ENCODE measurements around the gene SCNN1A. TPM values are rescaled to one million over a fixed set of nuclear protein-coding genes. Genes with fewer than 3 reads are reported as not detected.

Gene SCNN1A
- total RNA-seq, 1 donor from 2014 or later = 1.2 TPM

DNA sequence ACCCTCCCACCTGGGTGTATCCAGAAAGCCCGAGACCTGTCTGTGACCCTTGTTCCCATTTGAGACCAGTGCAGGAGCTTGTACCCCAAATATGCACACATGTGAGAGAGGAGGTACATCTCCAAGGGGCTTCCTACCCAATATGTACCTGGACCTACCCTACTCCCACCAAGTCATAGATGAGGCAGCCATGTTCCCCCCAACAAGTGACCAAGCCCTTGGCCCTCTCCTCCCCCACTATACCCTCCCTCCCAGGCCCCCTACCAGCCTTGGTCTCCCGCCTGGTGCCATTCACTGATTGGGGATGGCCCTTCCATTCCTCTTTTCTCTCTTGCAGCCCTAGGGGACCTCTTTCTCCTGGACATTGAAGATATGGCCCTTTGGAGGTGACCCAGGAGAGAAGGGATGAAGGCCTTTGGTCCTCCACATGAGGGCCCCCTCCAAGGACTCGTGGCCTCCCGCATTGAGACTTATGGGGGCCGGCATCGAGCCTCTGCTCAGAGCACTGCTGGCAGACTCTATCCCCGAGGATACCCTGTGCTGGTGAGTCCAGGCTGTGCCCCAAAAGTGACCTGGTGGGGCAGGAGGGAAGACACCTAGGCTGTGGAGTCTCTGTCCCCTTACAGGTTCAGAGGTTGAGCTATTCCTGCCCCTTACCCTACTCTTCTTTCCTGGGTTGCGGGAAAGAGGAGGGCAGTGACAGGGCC lies 63.4 kb downstream of the SCNN1A start:
- no peak overlapping the region for H3K9ac ChIP-seq
- no peak for DNase-seq (ENCODE audit: low spot score)
- H3K4me3 Mint-ChIP-seq = peak overlapping the region; percentile 27

DNA sequence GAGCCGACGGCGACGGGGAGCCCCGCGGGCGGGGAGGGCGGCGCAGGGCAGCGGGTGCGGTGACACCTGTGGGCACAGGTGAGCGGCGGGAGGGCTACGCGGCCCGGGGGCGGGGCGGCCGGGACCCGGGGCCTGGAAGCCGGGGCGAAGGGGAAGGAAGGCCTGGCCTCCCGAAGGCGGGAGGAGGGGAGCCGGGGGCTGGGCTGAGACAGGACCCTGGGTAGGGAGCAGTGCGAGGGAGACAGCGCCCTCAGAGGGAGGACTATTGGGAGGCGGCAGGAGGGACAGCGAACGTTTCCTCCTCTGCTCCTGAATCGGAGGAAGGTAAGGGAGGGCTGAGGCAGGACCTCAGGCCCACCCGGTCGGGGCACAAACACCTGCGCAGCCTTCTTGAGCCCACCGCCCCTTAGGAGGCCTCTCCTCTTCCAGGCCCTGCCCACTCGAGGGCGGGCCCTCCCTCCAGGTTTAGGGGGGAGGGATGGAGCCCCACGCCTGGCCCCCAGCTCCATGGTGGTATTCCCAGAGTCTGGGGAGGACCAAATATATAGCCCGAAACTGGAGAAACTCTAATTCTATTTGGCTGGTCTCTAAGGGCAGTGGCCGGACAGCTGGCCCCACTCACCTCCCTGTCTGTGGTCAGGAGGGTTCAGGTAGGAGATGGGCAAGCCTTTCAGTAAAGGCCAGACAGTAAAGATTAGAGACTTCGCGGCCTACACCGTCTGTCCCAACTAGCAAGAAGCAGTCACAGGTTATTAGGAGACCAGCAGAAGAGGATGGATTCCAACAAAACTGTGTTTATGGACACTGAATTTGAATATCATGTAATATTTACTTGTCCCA lies 64.4 kb downstream of the SCNN1A start:
- no peaks in the 10 kb centered on the region for H4K20me1 ChIP-seq (ENCODE audit: low read depth)
- peaks cover 6% of the 10 kb centered on the region for H3K4me1 ChIP-seq
- H3K9me3 ChIP-seq (ENCODE audit: low read depth) = no peaks in the 10 kb centered on the region
- peak overlapping the region; percentile 75 for H3K4me3 ChIP-seq
- TF ChIP-seq EZH2 (IDR thresholded peaks at IDR 0.05) (no peak), EZH2phosphoT487 (IDR thresholded peaks at IDR 0.05) (no peak)
- TF ChIP-seq, protein P1, sequence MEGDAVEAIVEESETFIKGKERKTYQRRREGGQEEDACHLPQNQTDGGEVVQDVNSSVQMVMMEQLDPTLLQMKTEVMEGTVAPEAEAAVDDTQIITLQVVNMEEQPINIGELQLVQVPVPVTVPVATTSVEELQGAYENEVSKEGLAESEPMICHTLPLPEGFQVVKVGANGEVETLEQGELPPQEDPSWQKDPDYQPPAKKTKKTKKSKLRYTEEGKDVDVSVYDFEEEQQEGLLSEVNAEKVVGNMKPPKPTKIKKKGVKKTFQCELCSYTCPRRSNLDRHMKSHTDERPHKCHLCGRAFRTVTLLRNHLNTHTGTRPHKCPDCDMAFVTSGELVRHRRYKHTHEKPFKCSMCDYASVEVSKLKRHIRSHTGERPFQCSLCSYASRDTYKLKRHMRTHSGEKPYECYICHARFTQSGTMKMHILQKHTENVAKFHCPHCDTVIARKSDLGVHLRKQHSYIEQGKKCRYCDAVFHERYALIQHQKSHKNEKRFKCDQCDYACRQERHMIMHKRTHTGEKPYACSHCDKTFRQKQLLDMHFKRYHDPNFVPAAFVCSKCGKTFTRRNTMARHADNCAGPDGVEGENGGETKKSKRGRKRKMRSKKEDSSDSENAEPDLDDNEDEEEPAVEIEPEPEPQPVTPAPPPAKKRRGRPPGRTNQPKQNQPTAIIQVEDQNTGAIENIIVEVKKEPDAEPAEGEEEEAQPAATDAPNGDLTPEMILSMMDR (IDR thresholded peaks at IDR 0.05) = no peak
- Mint-ChIP-seq H3K27me3 (ENCODE audit: insufficient read depth, low read depth) (peaks cover 12% of the 10 kb centered on the region), H3K27ac (no peak overlapping the region), H3K36me3 (no peaks in the 10 kb centered on the region), H3K4me1 (peaks cover 19% of the 10 kb centered on the region), H3K4me3 (peak overlapping the region; percentile 63), H3K9me3 (no peaks in the 10 kb centered on the region)
- no peak overlapping the region for H3K9ac ChIP-seq
- H3K27me3 ChIP-seq = peaks cover 36% of the 10 kb centered on the region
- H3K27ac ChIP-seq = no peak overlapping the region
- H3K36me3 ChIP-seq = no peaks in the 10 kb centered on the region
- H3K79me2 ChIP-seq (ENCODE audit: low read depth) = no peaks in the 10 kb centered on the region
- peak; percentile 59 for DNase-seq (ENCODE audit: low spot score)
- peak overlapping the region; percentile 94 for H2AFZ ChIP-seq (replicated peaks)
- H3K4me2 ChIP-seq = peak overlapping the region; percentile 98
- H3F3A ChIP-seq (ENCODE audit: low read depth) = peaks cover 3% of the 10 kb centered on the region

More for the DNA sequence above, 63.4 kb downstream of the SCNN1A start:
- H3F3A ChIP-seq (ENCODE audit: low read depth) = peaks cover 3% of the 10 kb centered on the region
- no peak overlapping the region for H3K27ac ChIP-seq
- no peaks in the 10 kb centered on the region for H3K9me3 ChIP-seq (ENCODE audit: low read depth)
- no peaks in the 10 kb centered on the region for H3K36me3 Mint-ChIP-seq
- H3K4me2 ChIP-seq = no peak overlapping the region
- H3K27me3 Mint-ChIP-seq (ENCODE audit: insufficient read depth, low read depth) = peaks cover 10% of the 10 kb centered on the region
- peaks cover 11% of the 10 kb centered on the region for H3K4me1 ChIP-seq
- H3K27me3 ChIP-seq = peaks cover 36% of the 10 kb centered on the region
- H4K20me1 ChIP-seq (ENCODE audit: low read depth) = no peaks in the 10 kb centered on the region
- peaks cover 25% of the 10 kb centered on the region for H3K4me1 Mint-ChIP-seq
- H3K79me2 ChIP-seq (ENCODE audit: low read depth) = no peaks in the 10 kb centered on the region
- H3K36me3 ChIP-seq = no peaks in the 10 kb centered on the region
- no peak overlapping the region for H2AFZ ChIP-seq (replicated peaks)
- H3K27ac Mint-ChIP-seq = no peak overlapping the region
- H3K4me3 ChIP-seq = no peak overlapping the region
- TF ChIP-seq, protein P1 (IDR thresholded peaks at IDR 0.05) = no peak
- no peak for TF ChIP-seq EZH2phosphoT487 (IDR thresholded peaks at IDR 0.05)
- TF ChIP-seq EZH2 (IDR thresholded peaks at IDR 0.05) = no peak
- H3K9me3 Mint-ChIP-seq = no peaks in the 10 kb centered on the region

DNA sequence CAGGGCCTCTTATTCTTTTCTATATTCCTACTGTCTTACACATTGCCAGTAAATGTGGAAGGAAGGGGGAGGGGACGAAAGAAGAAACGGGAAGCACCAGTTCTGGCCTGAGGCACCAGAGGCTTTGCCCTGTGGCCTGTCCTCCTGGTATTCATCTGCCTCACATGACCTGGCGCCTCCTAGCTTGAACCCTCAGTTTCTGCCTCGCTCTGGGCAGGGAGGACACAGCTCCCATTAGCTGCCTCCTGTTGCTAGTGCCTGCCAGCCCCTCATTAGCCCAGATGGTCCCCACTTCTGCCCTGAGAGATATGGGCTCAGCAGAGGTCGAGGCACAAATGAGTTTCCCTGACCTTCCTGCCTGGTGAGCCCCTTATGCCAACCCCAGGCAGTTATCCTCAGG lies 67.8 kb downstream of the SCNN1A start:
- H3K27ac Mint-ChIP-seq = no peak overlapping the region
- H3K4me3 Mint-ChIP-seq = no peak overlapping the region
- H3K27ac ChIP-seq = no peak overlapping the region
- H3K4me1 ChIP-seq = peaks cover 3% of the 10 kb centered on the region
- peaks cover 1% of the 10 kb centered on the region for H3K9me3 Mint-ChIP-seq
- peaks cover 7% of the 10 kb centered on the region for H3F3A ChIP-seq (ENCODE audit: low read depth)
- H3K36me3 ChIP-seq = no peaks in the 10 kb centered on the region
- H3K9ac ChIP-seq = no peak overlapping the region
- no peaks in the 10 kb centered on the region for H4K20me1 ChIP-seq (ENCODE audit: low read depth)
- no peaks in the 10 kb centered on the region for H3K36me3 Mint-ChIP-seq
- H3K4me2 ChIP-seq = no peak overlapping the region
- no peaks in the 10 kb centered on the region for H3K79me2 ChIP-seq (ENCODE audit: low read depth)
- DNase-seq (ENCODE audit: low spot score) = no peak
- peaks cover 36% of the 10 kb centered on the region for H3K27me3 ChIP-seq
- H3K27me3 Mint-ChIP-seq (ENCODE audit: insufficient read depth, low read depth) = peaks cover 8% of the 10 kb centered on the region
- peaks cover 8% of the 10 kb centered on the region for H3K4me1 Mint-ChIP-seq
- H3K4me3 ChIP-seq = no peak overlapping the region
- TF ChIP-seq EZH2 (IDR thresholded peaks at IDR 0.05) (no peak), EZH2phosphoT487 (IDR thresholded peaks at IDR 0.05) (no peak)
- TF ChIP-seq, protein P1 (IDR thresholded peaks at IDR 0.05) = no peak
- H3K9me3 ChIP-seq (ENCODE audit: low read depth) = no peaks in the 10 kb centered on the region
- no peak overlapping the region for H2AFZ ChIP-seq (replicated peaks)
